NCI-H345 treated with DMSO at 0.1 percent for 48 hours (cell line): ENCODE results near the gene CCDC195.
A peak's percentile ranks its signal among the peaks of the same experiment; 100 is the strongest.
"Not testable (repeated sequence)": the region's sequence is repeated elsewhere in the genome, so short reads cannot be mapped to it uniquely, and the experiment has no call there.

Experiments
- DNase-seq: peaks from one replicate; lab custom pipeline; 2025; ENCODE audit not compliant: unreplicated experiment; lab: John Stamatoyannopoulos, UW

The CCDC195 gene

DNA sequence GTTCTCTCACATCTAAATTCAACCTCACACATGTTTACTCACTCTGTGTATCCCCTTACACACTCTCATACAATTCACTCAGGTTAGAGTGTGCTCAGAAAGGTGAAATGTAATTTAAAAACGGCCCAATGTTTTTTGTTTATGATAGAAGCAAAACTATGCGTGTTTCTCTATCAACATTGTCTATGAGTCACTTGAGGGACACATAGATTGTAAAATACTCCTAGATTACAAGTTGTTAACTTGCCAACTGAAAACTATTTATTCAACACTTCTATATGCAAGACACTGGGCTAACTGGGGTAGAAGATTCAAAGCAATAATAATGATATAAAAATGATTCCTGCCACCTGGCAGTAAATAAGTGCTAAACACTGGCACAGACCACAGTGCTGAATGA is 24.6 kb downstream of the CCDC195 start:
- DNase-seq = no peak

DNA sequence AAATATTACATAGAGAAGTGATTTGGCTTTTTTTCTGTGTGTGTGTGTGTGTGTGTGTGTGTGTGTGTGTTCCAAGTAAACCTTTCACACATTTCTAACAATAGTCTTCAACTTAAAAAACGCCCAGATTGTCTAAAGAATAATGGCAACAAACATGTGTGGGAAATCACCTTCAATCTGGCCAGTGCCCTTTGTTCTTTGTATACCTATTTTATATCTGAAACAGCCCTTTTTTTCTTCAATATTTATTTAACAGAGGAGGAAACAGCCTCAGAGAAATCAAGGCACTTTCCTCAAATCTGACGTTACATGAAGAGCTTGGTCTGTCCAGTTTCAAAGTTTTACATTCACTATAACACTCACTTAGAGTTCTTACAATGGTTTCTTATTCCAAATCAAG is 25.3 kb downstream of the CCDC195 start:
- DNase-seq = no peak

DNA sequence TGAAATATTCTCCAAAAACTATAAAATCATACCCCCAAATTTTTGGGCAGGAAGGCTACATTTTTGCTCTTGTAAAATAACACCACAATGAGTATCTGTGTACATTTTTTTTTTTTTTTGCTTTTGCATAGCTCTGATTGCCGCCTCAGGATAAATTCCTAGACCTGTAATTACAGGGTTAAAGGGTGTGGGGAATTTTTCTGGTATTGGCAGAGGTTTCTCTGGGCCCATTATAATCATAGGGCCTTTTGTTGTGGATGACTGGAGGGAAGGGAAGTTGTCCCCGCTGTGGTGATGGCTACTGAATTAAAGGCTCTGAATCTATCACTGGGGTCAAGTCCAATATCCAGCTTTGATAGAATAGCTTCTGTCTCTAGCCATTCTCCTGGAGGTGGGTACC is 26.6 kb downstream of the CCDC195 start:
- no peak for DNase-seq

DNA sequence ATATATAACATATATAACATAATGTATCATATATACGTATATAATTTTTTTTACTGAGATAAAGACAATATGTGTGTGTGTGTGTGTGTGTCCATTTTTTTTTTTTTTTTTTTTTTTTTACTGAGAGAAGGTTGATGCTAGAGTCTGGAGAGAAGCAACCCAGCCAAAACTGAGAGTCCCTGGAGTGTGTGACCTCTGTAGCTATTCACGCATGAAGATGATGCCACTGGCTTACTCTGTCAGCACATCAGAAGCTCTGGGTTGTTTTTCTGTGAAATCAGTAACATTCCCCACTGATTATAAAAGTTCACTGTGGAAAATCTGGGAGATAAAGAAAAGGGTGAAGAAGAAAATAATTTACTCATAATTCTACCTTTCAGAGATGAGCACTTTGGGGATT is 27.2 kb downstream of the CCDC195 start:
- DNase-seq = no peak

DNA sequence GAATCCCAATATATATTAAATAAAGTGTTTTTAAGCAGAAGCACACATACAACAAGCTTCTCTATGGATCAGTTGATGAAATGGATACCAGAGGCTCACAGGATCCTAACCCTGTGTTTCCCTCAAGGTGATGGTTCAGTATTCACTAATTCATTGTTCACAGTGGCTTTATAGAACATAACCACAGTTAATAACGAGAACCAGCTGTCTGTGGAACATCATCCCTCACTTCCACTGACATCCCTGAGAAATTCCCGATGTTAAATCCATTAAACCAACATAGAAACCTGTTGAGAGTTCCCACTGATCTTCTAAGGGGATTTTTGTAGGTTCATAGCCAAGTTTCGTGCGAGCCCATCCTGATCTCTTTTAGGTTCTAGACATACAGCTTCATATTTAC is 29.0 kb downstream of the CCDC195 start:
- DNase-seq = no peak

DNA sequence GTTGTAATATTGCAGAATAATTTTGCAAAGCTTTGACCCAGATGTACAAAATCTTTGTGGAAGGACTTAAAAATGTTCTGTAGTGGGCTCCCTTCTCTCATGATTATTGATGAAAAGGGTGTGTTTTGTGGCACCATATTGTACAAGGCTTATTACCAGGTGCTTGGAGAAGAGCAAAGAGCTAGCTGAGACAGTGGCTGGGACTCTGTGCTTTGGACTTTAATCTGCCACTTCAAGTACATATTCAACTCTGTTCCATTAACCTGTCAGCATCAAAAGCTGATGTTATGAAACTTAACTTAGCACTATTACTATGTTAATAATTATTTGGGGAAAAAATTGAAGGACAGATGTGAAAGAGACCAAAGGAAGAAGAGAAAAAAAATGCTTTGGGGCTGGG is 31.0 kb downstream of the CCDC195 start:
- DNase-seq = no peak

DNA sequence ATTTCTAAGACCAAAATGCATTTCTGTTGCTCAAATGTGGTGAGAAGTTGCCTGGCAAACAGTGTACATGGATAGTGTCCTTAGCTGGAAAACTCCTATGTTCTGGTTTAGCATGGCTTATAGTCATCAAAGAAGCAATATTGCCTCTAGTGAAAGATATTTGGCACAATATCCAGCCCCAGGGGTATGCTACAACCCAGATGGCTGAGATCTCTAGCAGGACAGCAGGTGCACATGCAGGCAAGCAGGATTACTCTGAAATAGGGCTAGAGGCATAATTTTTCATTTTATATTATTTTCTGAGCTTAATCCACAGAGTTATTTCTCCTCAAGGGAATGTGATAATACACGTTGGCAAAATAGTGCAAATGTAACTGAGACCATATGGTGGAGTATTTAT is 34.0 kb downstream of the CCDC195 start:
- no peak for DNase-seq

DNA sequence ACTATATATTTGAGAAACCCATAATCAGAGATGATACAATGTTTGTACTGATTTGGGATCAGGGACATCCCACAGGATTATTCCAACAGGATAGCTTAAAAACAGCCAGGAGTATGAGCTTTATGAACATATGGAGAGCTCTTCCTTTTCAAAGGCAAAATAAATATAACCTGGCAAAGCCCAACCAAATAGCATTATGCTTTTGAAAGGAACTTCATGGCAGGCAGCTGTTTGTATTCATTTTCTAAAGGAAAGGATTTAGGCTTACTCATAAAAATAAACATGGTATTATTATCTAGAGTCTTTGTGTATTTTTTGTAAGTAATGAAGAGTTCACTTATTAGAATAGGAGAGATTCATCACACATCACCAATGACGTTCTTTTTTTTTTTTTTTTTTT is 44.4 kb downstream of the CCDC195 start:
- peak; percentile 47 for DNase-seq

DNA sequence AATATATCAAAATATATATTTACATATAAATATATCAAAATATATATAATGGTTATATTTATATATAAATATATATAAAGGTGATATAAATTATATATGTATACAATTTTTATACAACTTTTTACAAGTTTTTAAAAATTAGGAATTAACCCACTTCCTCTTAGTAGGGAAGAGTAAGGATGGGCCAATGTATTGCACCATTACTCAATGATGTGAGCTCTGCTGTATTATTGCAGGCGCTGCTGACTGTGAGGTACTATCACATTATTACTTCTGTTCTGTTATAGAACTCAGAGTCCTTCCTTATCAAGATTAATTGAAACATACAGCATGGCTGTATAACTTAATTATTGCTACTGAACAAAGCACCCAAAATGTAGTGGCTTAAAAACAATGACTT is 46.0 kb downstream of the CCDC195 start:
- no peak for DNase-seq

DNA sequence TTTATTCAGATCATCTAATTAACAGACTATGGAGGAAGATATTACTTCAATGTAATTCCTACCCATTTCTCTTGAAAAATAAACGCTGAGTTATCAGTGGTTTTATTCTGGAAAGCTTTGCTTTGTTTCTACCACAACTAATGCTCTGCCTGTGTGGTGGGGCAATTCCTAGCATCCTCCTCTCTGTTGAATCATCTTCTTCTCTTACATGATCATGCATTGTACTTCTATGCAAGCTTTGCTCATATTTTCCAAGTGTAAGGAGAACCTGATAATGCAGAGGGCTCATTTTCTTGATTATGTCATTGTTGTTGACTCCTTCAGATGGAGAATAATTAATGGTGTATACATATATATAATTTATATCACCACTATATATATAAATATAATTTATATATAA is 46.7 kb downstream of the CCDC195 start:
- no peak for DNase-seq

DNA sequence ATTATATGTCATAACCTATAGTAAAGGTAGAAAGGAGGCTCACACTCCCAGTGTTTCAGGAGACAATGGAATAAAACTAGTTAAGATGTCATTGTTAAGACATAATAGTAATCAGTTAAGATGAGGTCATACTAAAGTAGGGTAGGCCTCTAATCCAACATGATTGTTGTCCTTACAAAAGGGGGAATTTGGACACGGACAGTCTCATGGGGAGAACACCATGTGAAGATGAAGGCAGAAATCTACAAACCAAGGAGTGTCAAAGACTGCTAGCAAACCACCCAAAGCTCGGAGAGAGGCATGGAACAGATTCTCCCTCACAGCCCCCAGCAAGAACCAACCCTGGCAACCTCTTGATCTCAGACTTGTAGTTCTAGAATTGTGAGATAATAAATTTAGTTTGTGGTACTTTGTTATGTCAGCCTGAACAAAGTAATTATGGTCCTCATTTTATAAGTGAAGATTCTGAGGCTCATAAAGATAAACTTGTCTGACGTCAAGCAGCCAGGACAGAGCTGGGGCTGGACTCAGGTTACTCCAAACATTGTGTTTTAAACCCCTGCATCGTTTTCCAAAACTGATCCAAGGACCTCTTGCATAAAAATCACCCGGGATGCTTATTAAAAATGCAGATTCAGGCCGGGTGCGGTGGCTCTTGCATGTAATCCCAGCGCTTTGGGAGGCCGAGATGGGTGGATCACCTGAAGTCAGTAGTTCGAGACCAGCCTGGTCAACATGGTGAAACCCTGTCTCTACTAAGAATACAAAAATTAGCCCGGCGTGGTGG is 47.8 kb downstream of the CCDC195 start:
- DNase-seq = no peak

DNA sequence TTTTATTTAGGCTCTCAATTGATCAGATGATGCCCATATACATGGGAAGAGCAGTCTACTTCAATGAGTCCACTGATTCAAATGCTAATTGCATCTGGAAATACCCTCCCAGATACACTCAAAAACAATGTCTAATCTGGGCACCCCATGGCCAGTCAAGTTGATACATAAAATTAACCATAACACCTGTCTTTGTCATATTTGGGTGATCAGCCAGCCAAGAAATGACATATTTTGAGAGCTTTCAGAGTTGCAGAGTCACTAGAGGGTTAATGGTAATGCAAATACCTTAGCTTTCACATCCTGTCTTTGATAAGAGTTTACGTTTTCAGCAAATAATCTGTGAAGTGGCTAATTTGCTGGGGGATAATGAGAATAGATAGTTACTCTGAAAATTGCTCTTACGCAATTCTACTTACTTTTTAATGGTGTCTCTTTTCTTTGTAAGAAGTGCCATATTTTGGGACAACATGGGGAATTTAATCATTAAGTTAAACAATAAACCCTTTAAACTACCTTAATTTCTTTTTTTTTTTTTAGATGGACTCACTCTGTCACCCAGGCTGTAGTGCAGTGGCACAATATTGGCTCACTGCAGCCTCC is 49.1 kb downstream of the CCDC195 start:
- DNase-seq = no peak

DNA sequence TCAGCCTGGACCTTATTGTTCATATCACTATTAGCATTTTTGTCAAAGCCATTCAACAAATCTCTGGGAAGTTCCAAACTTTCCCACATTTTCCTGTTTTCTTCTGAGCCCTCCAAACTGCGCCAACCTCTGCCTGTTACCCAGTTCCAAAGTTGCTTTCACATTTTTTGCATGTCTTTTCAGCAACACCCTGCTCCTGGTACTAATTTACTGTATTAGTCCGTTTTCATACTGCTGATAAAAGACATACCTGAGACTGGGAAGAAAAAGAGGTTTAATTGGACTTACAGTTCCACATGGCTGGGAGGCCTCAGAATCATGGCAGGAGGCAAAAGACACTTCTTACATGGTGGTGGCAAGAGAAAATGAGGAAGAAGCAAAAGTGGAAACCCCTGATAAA is 52.8 kb downstream of the CCDC195 start:
- DNase-seq = not testable (repeated sequence)

DNA sequence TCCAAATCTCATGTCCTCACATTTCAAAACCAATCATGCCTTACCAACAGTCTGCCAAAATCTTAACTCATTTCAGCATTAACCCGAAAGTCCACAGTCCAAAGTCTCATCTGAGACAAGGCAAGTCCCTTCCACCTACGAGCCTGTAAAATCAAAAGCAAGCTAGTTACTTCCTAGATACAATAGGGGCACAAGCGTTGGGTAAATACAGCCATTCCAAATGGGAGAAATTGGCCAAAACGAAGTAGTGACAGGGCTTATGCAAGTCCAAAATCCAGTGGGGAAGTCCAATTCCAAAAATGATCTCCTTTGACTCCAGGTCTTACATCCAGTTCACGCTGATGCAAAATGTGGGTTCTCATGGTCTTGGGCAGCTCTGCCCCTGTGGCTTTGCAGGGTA is 54.5 kb downstream of the CCDC195 start:
- DNase-seq = not testable (repeated sequence)

DNA sequence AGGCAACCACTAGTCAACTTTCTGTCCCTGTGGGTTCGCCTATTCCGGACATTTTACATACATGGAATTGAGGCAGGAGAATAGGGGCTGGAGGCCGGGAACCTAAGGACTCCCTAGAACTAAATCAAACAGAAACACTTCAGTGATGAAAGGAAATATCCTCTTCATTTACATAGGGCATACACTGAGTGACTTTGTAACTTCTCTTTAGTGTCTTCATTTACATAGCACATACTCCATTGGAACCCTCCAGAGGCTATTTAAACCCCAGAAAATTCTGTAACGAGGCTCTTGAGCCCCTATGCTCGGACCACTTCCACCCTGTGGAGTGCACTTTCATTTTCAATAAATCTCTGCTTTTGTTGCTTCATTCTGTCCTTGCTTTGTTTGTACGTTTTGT is 56.5 kb downstream of the CCDC195 start:
- DNase-seq = no peak

DNA sequence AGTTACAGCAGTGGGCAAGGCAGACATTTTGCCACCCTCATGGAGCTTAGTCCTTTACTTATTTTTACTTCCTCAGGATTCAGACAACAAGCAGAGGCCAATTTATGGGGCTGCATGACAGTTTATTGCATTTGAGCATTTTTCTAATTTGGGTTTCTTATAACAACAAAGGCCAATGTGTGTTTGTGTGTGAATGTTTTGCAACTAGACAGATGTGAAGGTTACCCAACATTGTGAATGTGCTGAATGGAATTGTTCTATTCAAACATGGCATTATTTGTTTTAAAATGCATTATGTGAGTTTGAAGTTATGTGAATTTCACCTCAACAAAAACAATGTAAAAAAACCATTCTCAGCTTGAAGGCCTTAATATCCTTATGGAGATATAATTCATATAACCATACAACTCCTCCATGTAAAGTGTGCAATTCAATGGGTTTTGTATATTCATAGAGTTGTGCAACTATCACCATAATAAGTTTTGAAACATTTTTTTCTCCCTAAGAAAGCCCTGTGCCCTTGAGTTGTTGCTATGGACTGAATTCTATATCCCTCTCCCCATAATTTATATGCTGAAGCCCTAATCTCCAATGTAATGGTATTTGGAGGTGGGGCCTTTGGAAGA is 57.3 kb downstream of the CCDC195 start:
- DNase-seq = no peak

DNA sequence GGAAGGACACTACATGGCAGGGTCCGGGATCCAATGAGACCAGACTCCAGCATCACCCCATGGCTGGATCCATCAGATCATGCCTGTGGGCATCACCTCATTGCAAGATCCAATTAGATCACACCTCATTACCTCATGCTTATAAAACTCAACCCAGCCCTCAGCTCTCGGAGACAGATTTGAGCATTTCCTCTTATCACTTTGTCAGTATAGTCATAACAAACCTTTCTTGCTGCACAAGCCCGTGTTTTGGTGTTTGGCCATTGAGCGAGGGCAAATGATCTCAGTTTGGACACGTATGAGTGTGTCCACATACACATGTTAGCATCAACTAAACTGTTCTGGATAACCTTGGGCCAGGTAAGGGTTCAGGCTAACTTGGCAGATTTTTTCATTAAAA is 58.8 kb downstream of the CCDC195 start:
- no peak for DNase-seq

DNA sequence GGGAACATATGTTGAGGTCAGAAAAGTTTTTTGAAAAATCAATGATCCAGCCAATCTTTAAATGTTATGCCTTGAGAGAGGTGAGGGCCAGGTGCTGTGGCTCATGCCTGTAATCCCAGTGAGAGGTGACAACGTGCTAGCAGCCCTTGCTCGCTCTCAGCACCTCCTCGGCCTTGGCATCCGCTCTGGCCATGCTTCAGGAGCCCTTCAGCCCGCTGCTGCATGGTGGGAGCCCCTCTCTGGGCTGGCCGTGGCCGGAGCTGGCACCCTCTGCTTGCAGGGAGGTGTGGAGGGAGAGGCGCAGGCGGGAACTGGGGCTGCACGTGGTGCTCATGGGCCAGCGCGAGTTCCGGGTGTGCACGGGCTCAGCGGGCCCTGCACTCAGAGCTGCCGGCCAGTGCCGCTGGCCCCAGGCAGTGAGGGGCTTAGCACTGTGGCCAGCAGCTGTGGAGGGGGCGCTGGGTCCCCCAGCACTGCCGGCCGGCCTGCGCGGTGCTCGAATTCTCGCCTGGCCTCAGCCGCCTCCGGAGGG is 61.1 kb downstream of the CCDC195 start:
- DNase-seq = no peak
